SKM-1 treated with dmso at 0.1 percent for 144 hours (cell line): ENCODE data around the gene A2ML1.
"Not testable (repeated sequence)": the region's sequence is repeated elsewhere in the genome, so short reads cannot be mapped to it uniquely, and the experiment has no call there.

Source experiments
- DNase-seq: peaks from one replicate; lab custom pipeline; 2025; ENCODE audit not compliant: unreplicated experiment; lab: John Stamatoyannopoulos, UW

Gene A2ML1

DNA sequence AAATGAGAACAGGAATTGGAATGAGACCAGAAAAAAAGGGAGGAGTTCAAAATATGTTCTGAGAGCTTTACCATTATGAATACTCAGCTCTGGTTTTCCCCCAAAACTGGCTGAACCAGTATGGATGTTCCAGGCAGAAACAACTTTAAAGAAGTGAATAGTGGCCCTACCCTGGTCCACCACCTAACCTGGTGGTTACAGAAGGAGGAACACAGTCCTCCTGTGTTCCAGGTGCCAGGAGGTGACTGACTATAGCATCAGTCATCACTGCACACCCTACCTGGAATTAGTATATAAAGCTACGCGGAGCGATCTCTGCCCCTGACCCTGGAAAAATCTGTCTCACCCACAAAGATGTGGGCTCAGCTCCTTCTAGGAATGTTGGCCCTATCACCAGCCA, at the start of gene A2ML1:
Gene A2ML1, plus strand, starts transcription at position 324 of the 400 bp plus-strand sequence. Its CDS starts 31 bp downstream, at position 355.
- DNase-seq, result no peak

- DNase-seq, result no peak
Measured at GRCh38 chr12:8773461-8773860, 49.0 kb upstream of the A2ML1 start.

- DNase-seq, result no peak
Measured at GRCh38 chr12:8779281-8779680, 43.1 kb upstream of the A2ML1 start.

DNA sequence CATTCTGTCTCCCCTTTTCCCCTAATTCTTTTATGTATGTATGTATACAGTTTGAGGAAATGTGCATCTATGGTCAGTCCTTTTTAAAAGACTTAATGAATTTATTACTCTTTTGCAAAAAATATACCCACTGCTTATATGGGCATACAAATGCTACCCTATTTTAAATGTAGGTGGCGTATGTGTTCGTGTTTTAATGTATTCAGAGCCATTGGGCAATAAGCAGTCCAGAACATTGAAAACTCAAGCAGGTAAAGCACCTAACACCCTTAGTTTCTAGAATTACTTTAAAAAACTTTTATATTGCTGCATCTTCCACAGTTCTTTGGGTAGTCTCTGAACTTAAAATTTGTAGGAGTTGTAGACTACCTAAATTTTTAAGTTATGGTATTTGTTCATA, 42.6 kb upstream of the A2ML1 start:
- DNase-seq, result no peak

DNA sequence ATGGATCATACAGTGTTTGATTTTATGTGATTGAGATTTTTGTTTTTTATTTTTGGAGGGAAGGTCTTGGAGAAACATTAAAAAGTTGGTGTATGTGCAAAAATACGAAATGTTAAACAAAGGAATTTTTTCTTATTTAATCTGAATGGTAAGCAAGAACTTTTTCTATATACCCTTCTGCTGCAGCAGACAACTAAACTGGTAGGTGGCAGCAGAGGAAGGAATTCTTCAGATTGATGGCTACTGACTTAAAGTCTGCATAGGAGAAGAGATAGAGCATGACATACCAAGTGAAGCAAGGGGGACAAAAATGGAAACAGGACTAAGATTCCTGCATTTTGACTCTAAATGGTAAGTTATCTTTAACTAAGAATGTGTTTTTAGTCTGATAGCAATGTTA, 42.0 kb upstream of the A2ML1 start:
- no peak for DNase-seq

DNA sequence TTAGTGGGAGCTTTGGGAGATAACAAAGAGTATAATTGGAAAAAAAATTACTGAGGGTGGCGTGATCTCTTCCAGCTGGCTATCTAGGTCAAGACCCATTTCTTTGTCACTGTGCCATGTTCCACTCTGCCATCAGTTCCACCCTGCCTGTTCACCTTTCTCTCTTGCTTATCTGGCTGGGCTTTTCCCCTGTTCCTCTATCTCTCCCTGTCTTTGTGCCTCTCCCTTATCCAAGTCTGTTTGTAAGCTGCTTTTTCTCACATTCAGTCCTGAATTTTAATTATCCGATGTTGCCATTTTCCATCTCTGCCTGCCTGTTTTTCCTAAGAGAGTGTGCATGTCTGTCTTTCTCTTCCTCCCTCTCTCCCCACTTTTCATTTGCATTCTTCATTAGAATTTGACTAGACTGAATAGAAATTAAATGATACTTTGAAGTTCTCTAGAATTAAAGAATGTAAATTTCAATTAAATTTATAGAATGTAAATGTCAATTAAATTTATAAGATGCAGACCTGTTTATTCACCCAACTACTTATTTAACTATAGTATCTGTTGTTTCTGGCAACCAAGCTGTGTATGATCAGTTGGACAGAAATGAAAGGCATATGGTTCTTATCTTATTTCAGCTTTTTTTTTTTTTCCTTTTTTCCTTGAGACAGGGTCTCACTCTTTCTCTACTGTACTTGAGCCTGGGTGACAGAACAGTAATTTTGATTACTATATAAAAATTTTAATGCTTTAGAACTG, 40.9 kb upstream of the A2ML1 start:
- DNase-seq, result no peak

DNA sequence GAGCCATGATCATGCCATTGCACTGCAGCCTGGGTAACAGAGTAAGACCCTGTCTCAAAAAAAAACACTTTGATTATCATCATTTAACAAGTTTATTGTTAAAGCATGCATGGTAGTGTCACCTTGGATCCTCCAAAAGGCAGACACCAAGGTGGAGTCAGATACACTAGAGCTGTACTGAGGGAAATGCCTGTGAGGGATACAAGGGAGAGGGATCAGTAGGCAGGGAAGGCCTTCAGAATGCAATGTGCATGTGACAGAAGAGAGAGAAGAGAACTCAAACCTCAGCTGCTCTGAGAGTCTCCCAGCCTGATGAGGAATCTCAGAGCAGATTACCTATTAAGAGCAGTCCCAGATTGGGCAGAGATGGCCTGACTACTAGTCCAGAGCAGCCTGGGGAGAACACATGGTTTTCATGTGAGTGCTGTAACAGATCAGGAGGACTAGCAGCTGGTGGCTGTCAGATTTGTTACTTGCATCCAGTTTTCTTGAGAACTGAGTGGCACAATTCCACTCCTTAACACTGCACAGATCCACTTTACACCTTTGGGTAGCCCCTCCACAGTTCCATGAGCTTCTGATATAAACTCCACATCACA, 38.0 kb upstream of the A2ML1 start:
- DNase-seq, result no peak

DNA sequence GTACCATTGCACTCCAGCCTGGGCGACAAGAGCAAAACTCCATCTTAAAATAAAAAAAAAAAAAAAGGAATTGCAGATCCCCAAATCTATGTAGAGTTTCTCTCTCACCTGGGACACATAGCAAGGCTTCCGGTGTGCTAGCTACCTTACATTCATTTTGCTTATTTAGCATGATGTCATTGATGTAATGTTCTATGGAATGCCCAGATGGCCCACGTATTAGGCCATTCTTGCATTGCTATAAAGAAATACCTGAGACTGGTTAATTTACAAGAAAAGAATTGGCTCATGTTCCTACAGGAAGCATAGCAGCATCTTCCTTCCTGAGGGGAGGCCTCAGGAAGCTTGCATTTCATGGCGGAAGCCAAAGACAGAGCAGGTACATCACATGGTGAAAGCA, 36.9 kb upstream of the A2ML1 start:
- DNase-seq, result no peak

- not testable (repeated sequence) for DNase-seq
Measured at GRCh38 chr12:8787206-8787605, 35.2 kb upstream of the A2ML1 start.

GRCh38 chr12:8788706-8789105, 33.7 kb upstream of the A2ML1 start:
- DNase-seq, result not testable (repeated sequence)

GRCh38 chr12:8789341-8790013, 32.9 kb upstream of the A2ML1 start:
- DNase-seq, result not testable (repeated sequence)

DNA sequence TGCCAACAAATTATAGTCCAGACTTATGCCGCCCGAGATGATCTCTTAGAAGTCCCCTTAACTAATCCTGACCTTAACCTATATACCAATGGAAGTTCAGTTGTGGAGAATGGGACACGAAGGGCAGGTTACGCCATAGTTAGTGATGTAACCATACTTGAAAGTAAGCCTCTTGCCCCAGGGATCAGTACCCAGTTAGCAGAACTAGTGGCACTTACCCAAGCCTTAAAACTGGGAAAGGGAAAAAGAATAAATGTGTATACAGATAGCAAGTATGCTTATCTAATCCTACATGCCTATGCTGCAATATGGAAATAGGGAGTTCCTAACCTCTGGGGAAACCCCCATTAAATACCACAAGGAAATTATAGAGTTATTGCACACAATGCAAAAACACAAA, 29.2 kb upstream of the A2ML1 start:
- not testable (repeated sequence) for DNase-seq

- not testable (repeated sequence) for DNase-seq
Measured at GRCh38 chr12:8794611-8795010, 27.8 kb upstream of the A2ML1 start.

GRCh38 chr12:8796831-8797626, 25.4 kb upstream of the A2ML1 start:
- no peak for DNase-seq

GRCh38 chr12:8801213-8801612, 21.2 kb upstream of the A2ML1 start:
- DNase-seq, result not testable (repeated sequence)

DNA sequence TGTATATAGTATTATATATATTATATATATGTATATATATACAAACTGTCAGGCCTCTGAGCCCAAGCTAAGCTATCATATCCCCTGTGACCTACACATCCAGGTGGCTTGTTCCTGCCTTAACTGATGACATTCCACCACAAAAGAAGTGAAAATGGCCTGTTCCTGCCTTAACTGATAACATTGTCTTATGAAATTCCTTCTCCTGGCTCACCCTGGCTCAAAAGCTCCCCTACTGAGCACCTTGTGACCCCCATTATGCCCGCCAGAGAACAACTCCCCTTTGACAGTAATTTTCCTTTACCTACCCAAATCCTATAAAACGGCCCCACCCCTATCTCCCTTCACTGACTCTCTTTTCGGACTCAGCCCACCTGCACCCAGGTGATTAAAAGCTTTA, 17.6 kb upstream of the A2ML1 start:
- not testable (repeated sequence) for DNase-seq

- DNase-seq, result not testable (repeated sequence)
Measured at GRCh38 chr12:8805487-8805886, 16.9 kb upstream of the A2ML1 start.

DNA sequence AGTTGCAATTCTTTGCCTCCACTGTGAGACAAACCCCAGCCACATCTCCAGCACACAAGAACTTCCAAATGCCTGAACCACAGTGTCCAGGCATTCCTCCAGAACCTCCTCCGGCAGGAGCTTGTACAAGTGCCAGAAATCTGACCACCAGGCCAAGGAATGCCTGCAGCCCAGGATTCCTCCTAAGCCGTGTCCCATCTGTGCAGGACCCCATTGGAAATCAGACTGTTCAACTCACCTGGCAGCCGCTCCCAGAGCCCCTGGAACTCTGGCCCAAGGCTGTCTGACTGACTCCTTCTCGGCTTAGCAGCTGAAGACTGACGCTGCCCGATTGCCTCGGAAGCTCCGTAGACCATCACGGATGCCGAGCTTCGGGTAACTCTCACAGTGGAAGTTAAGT, 15.3 kb upstream of the A2ML1 start:
- DNase-seq, result not testable (repeated sequence)

GRCh38 chr12:8810112-8810511, 12.3 kb upstream of the A2ML1 start:
- not testable (repeated sequence) for DNase-seq

DNA sequence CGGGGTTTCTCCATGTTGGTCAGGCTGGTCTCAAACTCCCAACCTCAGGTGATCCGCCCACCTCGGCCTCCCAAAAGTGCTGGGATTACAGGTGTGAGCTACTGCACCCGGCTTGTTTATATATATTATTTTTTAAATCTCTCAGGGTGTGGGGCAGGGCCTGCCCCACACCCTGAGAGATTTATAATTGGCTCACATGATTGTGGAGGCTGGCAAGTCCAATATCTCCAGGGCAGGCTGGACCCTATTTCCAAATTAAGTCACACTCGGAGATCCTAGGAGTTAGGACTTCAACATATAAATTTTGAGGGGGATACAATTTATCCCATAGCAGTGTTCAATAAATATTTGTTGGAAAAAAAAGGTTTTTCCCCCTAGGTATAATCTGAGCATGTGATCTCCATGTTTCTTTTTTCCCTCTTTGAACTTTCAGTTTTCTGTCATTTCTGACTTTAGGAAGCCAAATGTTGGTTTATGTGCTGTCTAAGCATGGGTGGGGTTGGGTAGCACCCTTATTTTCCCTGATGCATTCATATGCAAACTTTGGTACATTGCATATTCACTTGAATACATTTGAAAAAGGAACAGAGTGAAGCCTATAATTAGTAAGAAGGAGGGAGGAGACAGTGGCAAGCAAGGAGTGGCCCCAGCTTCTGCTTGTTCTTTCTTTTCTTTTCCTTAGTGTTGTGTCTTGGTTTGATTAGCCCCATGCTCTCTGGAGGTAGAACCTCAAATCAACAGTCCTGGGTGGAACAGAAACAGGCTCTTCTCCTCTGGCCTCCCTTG, 8.7 kb upstream of the A2ML1 start:
- DNase-seq, result no peak
